Measurements from ENCODE around the gene TEX48.

The TEX48 gene

DNA sequence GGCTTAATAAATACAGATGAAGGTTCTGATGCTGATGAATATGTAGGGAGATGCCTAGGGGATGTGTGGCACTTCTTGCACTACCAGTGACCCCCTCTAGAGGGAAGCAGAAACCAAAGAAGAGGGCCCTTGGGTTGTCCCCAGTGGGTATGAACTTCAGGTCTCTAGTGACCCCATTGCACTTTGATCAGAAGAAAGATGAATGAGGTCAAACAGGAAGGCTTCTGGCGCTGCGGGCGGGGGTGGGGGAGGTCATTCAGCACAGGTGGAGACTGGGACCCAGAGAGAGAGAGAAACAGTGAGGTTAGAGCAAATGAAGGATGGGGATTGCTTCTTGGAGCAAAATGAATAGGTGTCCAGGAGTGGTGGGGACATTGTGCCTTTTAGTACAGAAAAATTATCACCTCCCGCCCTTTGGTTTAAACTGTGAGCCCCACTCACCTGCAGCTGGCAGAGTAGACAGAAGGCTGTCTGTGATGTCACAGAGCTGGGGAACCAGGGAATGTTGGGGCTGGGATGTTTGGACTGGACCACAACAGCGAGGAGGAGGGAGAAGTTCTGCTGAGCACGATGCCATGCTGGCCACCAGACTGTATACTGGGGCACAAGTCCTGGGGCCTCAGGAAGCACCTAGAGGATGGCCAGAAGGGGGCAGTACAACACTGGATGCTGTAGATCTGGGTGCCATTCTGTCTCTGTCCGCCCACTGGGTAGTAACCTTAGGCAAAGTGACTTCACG, at the start of gene TEX48:
TEX48 (minus strand) TSS at position 599 of the 739 bp plus-strand sequence. CDS start 10,469 bp downstream, outside the sequence.
- DNase-seq (ENCODE audit: low read depth), result peak; percentile 87
- no peak within 1 kb of the TSS for H3K4me3 ChIP-seq (ENCODE audit: control insufficient read depth, low read depth, low read length)
- TF ChIP-seq, protein P1, sequence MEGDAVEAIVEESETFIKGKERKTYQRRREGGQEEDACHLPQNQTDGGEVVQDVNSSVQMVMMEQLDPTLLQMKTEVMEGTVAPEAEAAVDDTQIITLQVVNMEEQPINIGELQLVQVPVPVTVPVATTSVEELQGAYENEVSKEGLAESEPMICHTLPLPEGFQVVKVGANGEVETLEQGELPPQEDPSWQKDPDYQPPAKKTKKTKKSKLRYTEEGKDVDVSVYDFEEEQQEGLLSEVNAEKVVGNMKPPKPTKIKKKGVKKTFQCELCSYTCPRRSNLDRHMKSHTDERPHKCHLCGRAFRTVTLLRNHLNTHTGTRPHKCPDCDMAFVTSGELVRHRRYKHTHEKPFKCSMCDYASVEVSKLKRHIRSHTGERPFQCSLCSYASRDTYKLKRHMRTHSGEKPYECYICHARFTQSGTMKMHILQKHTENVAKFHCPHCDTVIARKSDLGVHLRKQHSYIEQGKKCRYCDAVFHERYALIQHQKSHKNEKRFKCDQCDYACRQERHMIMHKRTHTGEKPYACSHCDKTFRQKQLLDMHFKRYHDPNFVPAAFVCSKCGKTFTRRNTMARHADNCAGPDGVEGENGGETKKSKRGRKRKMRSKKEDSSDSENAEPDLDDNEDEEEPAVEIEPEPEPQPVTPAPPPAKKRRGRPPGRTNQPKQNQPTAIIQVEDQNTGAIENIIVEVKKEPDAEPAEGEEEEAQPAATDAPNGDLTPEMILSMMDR (conservative IDR thresholded peaks at IDR 0.05; ENCODE audit: control insufficient read depth, insufficient read depth, low read depth, low read length), result peak; percentile 89

DNA sequence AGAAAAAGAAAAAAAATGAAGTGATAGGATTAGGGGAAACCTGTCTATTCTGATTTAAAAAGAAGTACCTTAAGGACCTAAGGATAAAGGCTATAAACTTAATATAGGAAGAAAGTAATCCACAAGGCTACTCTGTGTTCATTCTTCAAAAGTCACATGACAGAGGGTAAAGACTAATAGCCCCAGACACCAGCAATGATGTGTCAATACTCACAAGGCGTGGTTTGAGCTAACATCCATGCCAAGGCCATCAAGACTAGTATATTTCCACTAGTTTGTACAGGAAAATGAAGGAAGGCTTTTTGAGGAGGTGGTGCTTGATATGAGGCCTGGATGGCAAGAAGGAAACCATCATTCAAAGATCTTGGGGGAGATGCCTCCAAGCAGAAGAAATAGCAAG, 49.7 kb upstream of the TEX48 start:
- no peak for DNase-seq (ENCODE audit: low read depth)
- H3K4me3 ChIP-seq (ENCODE audit: control insufficient read depth, low read depth, low read length), result no peak overlapping the region
- TF ChIP-seq, protein P1 (conservative IDR thresholded peaks at IDR 0.05; ENCODE audit: control insufficient read depth, insufficient read depth, low read depth, low read length), result no peak

DNA sequence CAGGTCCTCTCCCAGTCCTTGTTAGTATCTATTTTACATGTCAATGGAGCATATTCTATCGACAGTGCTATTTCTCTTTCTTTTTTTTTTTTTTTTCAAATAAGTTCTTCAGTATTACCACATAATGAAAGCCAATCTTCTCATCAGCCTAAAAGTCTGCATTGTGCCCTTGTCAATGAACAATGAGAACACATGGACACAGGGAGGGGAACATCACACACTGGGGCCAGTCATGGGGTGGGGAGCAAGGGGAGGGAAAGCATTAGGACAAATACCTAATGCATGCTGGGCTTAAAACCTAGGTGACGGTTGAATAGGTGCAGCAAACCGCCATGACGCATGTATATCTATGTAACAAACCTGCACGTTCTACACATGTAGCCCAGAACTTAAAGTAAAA, 47.7 kb upstream of the TEX48 start:
- no peak for DNase-seq (ENCODE audit: low read depth)
- no peak overlapping the region for H3K4me3 ChIP-seq (ENCODE audit: control insufficient read depth, low read depth, low read length)

DNA sequence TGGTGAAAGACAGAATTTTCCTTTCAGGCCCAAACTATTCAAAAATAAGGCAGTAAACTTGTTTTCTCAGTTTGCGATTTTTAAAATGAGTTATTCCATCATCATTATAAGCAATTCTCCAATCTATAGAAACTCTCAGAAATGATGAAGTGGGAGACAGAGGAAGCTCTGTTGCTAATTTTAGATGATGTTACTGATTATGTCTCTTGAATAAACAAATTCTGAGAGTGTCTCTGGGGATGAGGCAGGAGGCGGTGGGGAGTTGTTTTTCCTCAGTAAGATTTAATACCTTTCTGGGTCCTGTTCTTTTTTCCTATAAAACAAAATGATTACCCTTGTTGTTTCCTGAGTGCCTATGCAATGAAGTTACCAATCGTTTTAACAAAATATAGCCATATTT, 43.9 kb upstream of the TEX48 start:
- TF ChIP-seq, protein P1 (conservative IDR thresholded peaks at IDR 0.05; ENCODE audit: control insufficient read depth, insufficient read depth, low read depth, low read length), result no peak
- H3K4me3 ChIP-seq (ENCODE audit: control insufficient read depth, low read depth, low read length), result no peak overlapping the region
- no peak for DNase-seq (ENCODE audit: low read depth)

More for the DNA sequence above, 47.7 kb upstream of the TEX48 start:
- TF ChIP-seq, protein P1 (conservative IDR thresholded peaks at IDR 0.05; ENCODE audit: control insufficient read depth, insufficient read depth, low read depth, low read length), result no peak

- TF ChIP-seq, protein P1 (conservative IDR thresholded peaks at IDR 0.05; ENCODE audit: control insufficient read depth, insufficient read depth, low read depth, low read length), result no peak
- no peak for DNase-seq (ENCODE audit: low read depth)
- H3K4me3 ChIP-seq (ENCODE audit: control insufficient read depth, low read depth, low read length), result no peak overlapping the region
Measured at GRCh38 chr9:114724744-114725143, 42.8 kb upstream of the TEX48 start.

DNA sequence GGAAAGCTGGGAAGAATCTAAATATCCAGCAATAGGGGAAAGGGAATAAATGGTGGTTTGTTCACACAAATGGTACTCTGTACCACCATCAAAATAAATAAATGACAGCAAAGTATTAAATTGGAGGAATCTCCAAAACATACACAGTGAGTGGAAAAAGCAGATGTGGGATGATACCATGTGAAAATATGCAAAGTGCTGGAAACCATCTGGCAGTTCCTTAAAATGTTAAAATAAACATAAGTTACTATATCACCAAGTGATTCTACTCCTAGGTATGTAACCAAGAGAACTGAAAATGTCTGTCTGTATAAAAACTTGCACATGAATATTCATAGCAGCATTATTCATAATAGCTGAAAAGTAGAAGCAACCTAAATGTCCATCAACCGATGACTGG, 41.9 kb upstream of the TEX48 start:
- H3K4me3 ChIP-seq (ENCODE audit: control insufficient read depth, low read depth, low read length), result no peak overlapping the region
- peak; percentile 51 for DNase-seq (ENCODE audit: low read depth)
- TF ChIP-seq, protein P1 (conservative IDR thresholded peaks at IDR 0.05; ENCODE audit: control insufficient read depth, insufficient read depth, low read depth, low read length), result no peak
